A673 (cell line): ENCODE measurements around the gene CYS1. TPM values are rescaled to one million over a fixed set of nuclear protein-coding genes. Genes with fewer than 3 reads are reported as not detected.

ENCODE experiments used
- BruUV-seq: library from RNA; stranded (reverse); fragments of 400-500 nt; replicated peaks from 2 replicates; lab custom pipeline; 2021; lab: Mats Ljungman, UMichigan
- CTCF ChIA-PET: fragments of 300-600 bp; sonication (Branson Sonifier 250); formaldehyde crosslinking; loops from one replicate; lab custom pipeline; 2022; ENCODE audit warnings: antibody characterized with exemption; lab: Charles Lee
- POLR2A ChIA-PET: fragments of 300-600 bp; sonication (Branson Sonifier 250); formaldehyde crosslinking; loops from one replicate; lab custom pipeline; 2022; ENCODE audit warnings: antibody characterized with exemption; ENCODE audit not compliant: low non-redundant PET; lab: Charles Lee
- DNase-seq: peaks from one replicate; pipeline ENCODE4 v3.0.0-alpha.2; 2015; ENCODE audit warnings: low spot score
- H3K27ac ChIP-seq: fragments of 200-600 bp; sonication (generic); 2 replicates; pipeline ENCODE4 v1.5.1; 2016; ENCODE audit warnings: mixed run types, low read depth, mild to moderate bottlenecking, mixed read lengths, antibody characterized with exemption, low read length; ENCODE audit not compliant: poor library complexity, severe bottlenecking
- H3K27me3 ChIP-seq: fragments of 200-600 bp; sonication (generic); replicated peaks from 2 replicates; pipeline ENCODE4 v1.6.1; 2017; ENCODE audit warnings: mixed run types, low read depth, mild to moderate bottlenecking, mixed read lengths, antibody characterized with exemption, low read length; ENCODE audit not compliant: insufficient read depth, poor library complexity
- H3K36me3 ChIP-seq: fragments of 200-600 bp; sonication (generic); 2 replicates; pipeline ENCODE4 v1.6.1; 2016; ENCODE audit warnings: mixed run types, mild to moderate bottlenecking, mixed read lengths, antibody characterized with exemption, low read length; ENCODE audit not compliant: insufficient read depth, poor library complexity, severe bottlenecking
- H3K4me1 ChIP-seq: fragments of 200-600 bp; sonication (generic); 2 replicates; pipeline ENCODE4 v1.6.1; 2017; ENCODE audit warnings: mixed run types, mild to moderate bottlenecking, mixed read lengths, antibody characterized with exemption, low read length; ENCODE audit not compliant: insufficient read depth, poor library complexity, severe bottlenecking
- H3K4me3 ChIP-seq: fragments of 200-600 bp; sonication (generic); 2 replicates; pipeline ENCODE4 v1.5.1; 2016; ENCODE audit warnings: low read depth, mixed run types, mild to moderate bottlenecking, mixed read lengths, low read length; ENCODE audit not compliant: poor library complexity, severe bottlenecking
- H3K9me3 ChIP-seq: fragments of 200-600 bp; sonication (generic); 2 replicates; pipeline ENCODE4 v1.6.1; 2016; ENCODE audit warnings: mixed run types, low read depth, mild to moderate bottlenecking, mixed read lengths, antibody characterized with exemption, low read length; ENCODE audit not compliant: poor library complexity, severe bottlenecking
- EZH2 ChIP-seq: fragments of 200-600 bp; sonication (generic); IDR thresholded peaks from 2 replicates; pipeline ENCODE4 v1.6.1; 2017; ENCODE audit warnings: borderline replicate concordance, low read depth, mild to moderate bottlenecking, mixed read lengths, antibody characterized with exemption, low read length; ENCODE audit not compliant: poor library complexity, severe bottlenecking
- intact Hi-C: fragments of 100-400 bp; cut with micrococcal nuclease; formaldehyde crosslinking; loops from one replicate; pipeline ENCODE4 v1.10.0; 2022; ENCODE audit not compliant: unreplicated experiment
- total RNA-seq: library from RNA; stranded (reverse); gene quantifications from 2 replicates; pipeline ENCODE4 v1.2.3, GENCODE V29; 2021
- TF ChIP-seq, protein P1 (sequence below): fragments of 300-800, 200-600 bp; sonication (generic); conservative IDR thresholded peaks from 2 replicates; pipeline ENCODE4 v1.5.1; 2017; ENCODE audit warnings: low read depth, mild to moderate bottlenecking, antibody characterized with exemption, low read length, moderate library complexity, mixed read lengths

The CYS1 gene
- total RNA-seq, 1 experiment from 2014 or later = not detected

DNA sequence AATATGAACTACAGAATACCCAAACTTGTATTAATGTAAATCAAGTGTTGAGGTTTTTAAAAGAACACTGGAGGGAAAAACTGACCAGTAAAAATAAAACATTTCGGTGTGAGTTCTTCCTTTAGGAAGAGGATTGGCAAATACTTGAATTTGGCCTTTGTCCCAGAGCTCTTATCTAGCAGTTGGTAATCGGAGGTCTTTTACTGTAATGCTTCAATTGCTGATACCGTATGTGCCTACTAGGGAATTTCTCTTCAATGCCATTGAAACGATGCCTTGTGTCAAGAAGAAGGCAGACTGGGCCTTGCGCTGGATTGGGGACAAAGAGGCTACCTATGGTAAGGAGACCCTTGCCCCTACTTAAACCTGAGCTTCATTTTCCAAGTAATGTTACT, 46.4 kb upstream of the CYS1 start:
- H3K4me3 ChIP-seq = no peak overlapping the region
- no peak for TF ChIP-seq EZH2
- peaks cover 82% of the 10 kb centered on the region for H3K36me3 ChIP-seq
- BruUV-seq = no TSS peak
- POLR2A ChIA-PET = interaction anchor here (0.6 to 0.8 kb wide), 2 partner anchors 530 to 1117 kb away, joined by 3 to 6 read pairs; no protein-coding TSS in a partner anchor
- intact Hi-C loops = no loop called here
- no peak overlapping the region for H3K27ac ChIP-seq
- CTCF ChIA-PET = interaction anchor here (1.0 to 1.3 kb wide), 2 partner anchors 298 to 308 kb away, joined by 3 read pairs; no protein-coding TSS in a partner anchor
- peaks cover 13% of the 10 kb centered on the region for H3K4me1 ChIP-seq
- no peaks in the 10 kb centered on the region for H3K27me3 ChIP-seq
- DNase-seq = no peak
- no peaks in the 10 kb centered on the region for H3K9me3 ChIP-seq

DNA sequence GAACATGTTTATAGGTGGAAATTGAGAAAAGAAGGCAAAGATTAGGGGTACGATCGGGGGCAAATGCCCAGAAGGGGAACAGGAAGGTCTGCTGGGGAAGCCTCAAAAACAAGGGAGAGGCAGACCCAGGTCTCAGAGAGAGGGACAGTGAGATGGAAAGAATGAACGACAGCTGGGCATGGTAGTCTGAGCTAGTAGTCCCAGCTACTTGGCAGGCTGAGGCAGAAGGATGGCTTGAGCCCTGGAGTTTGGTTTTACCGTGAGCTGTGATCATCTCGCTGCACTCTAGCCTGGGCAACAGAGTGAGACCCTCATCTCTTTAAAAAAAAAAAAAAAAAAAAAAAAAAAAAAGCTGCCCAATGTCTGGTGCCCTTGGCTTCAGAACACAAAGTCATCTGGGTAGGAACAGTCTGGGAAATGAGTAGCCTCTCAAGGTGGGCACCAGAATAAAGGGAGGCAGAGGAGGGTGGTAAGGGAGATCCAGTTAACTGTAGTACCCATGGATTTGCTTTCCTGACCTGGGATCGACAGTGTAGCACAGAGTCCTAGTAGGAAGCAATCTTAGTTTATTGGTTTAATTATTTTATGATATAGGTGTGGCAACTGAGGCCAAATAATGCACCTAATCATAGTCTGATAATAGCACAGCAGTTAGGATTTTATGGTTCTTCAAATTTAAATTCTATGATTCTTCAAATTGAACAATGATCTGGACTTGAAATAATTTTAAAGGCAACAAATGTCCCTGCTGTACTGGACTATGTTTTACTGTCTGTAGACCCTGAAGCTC, 45.8 kb upstream of the CYS1 start:
- POLR2A ChIA-PET = interaction anchor here (0.6 to 0.8 kb wide), 3 partner anchors 283 to 1116 kb away, joined by 3 to 22 read pairs (median 6); no protein-coding TSS in a partner anchor
- Histone ChIP-seq H3K36me3 (peaks cover 76% of the 10 kb centered on the region), H3K9me3 (no peaks in the 10 kb centered on the region), H3K4me3 (peak overlapping the region; percentile 9), H3K4me1 (peaks cover 18% of the 10 kb centered on the region), H3K27me3 (no peaks in the 10 kb centered on the region), H3K27ac (peak overlapping the region; percentile 16)
- no peak for TF ChIP-seq EZH2
- TF ChIP-seq, protein P1, sequence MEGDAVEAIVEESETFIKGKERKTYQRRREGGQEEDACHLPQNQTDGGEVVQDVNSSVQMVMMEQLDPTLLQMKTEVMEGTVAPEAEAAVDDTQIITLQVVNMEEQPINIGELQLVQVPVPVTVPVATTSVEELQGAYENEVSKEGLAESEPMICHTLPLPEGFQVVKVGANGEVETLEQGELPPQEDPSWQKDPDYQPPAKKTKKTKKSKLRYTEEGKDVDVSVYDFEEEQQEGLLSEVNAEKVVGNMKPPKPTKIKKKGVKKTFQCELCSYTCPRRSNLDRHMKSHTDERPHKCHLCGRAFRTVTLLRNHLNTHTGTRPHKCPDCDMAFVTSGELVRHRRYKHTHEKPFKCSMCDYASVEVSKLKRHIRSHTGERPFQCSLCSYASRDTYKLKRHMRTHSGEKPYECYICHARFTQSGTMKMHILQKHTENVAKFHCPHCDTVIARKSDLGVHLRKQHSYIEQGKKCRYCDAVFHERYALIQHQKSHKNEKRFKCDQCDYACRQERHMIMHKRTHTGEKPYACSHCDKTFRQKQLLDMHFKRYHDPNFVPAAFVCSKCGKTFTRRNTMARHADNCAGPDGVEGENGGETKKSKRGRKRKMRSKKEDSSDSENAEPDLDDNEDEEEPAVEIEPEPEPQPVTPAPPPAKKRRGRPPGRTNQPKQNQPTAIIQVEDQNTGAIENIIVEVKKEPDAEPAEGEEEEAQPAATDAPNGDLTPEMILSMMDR = no peak
- CTCF ChIA-PET = interaction anchor here (0.6 to 2.8 kb wide), 4 partner anchors 268 to 309 kb away, joined by 3 to 42 read pairs (median 5); no protein-coding TSS in a partner anchor
- no peak for DNase-seq
- BruUV-seq = no TSS peak
- intact Hi-C loops = loop anchor here (2.0 kb wide), 1 partner anchor 283 kb away; no protein-coding TSS in a partner anchor

DNA sequence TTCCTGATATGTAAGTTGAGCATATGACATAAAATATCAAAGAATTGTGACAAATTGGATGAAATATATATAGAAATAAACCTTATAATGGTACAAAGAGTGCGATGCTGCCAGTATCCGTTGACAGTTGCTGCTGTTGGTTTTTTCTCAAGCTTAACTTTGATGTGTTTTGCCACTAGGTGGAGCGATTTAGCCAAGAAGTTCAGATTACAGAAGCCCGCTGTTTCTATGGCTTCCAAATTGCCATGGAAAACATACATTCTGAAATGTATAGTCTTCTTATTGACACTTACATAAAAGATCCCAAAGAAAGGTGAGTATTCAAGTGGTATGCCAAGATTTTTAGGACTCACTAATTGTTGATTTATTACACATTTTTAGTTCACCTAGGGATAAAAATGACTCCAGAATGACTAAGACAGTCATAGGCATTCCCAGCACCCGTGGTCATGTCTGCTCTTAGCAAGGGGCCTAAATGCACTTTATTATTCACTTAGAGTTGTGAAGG, 44.4 kb upstream of the CYS1 start:
- Histone ChIP-seq H3K27ac (peak overlapping the region; percentile 34), H3K4me3 (peak overlapping the region; percentile 88), H3K4me1 (peaks cover 18% of the 10 kb centered on the region), H3K36me3 (peaks cover 63% of the 10 kb centered on the region), H3K27me3 (no peaks in the 10 kb centered on the region), H3K9me3 (no peaks in the 10 kb centered on the region)
- peak; percentile 83 for DNase-seq
- ChIA-PET POLR2A (interaction anchor here (0.7 kb wide), 1 partner anchor 49 kb away, joined by 4 read pairs; no protein-coding TSS in a partner anchor), CTCF (interaction anchor here (0.8 to 2.8 kb wide), 4 partner anchors 25 to 310 kb away, joined by 3 to 42 read pairs (median 8); no protein-coding TSS in a partner anchor)
- TF ChIP-seq EZH2 = no peak
- TF ChIP-seq, protein P1 = peak; percentile 69
- intact Hi-C loops = loop anchor here (1.0 to 5.0 kb wide), 3 partner anchors 284 to 543 kb away; no protein-coding TSS in a partner anchor
- BruUV-seq = no TSS peak
